ENCODE results near the gene SLC2A4RG. TPM values are rescaled to one million over a fixed set of nuclear protein-coding genes. Genes with fewer than 3 reads are reported as not detected.

The SLC2A4RG gene
- total and polyA plus RNA-seq, 2 experiments from 2014 or later: 46.6 to 177 TPM

- no peak overlapping the region for H3K27ac ChIP-seq
- TF ChIP-seq CTCF (IDR thresholded peaks at IDR 0.05; ENCODE audit: low read depth, low read length): no peak
- no peak overlapping the region for H3K4me3 ChIP-seq
- no peaks in the 10 kb centered on the region for H3K27me3 ChIP-seq
- DNase-seq (ENCODE audit: low read depth in 1 of 2, low spot score in 1 of 2): no peak
- peaks cover 8% of the 10 kb centered on the region for H3K36me3 ChIP-seq
- H3K9me3 ChIP-seq (ENCODE audit: low read depth): no peaks in the 10 kb centered on the region
- peaks cover 10% of the 10 kb centered on the region for H3K4me1 ChIP-seq (ENCODE audit: low read depth)
Observed at GRCh38 chr20:63733579-63734081, 5.9 kb upstream of the SLC2A4RG start.

- Histone ChIP-seq H3K4me1 (ENCODE audit: low read depth) (peaks cover 12% of the 10 kb centered on the region), H3K36me3 (peaks cover 8% of the 10 kb centered on the region), H3K4me3 (no peak overlapping the region), H3K27ac (no peak overlapping the region), H3K27me3 (no peaks in the 10 kb centered on the region), H3K9me3 (ENCODE audit: low read depth) (no peaks in the 10 kb centered on the region)
- TF ChIP-seq CTCF (IDR thresholded peaks at IDR 0.05; ENCODE audit: low read depth, low read length): no peak
- no peak for DNase-seq (ENCODE audit: low read depth in 1 of 2, low spot score in 1 of 2)
Observed at GRCh38 chr20:63734111-63734945, 5.2 kb upstream of the SLC2A4RG start.

- no peaks in the 10 kb centered on the region for H3K27me3 ChIP-seq
- peaks cover 12% of the 10 kb centered on the region for H3K4me1 ChIP-seq (ENCODE audit: low read depth)
- H3K4me3 ChIP-seq: no peak overlapping the region
- no peaks in the 10 kb centered on the region for H3K9me3 ChIP-seq (ENCODE audit: low read depth)
- H3K36me3 ChIP-seq: peaks cover 8% of the 10 kb centered on the region
- TF ChIP-seq CTCF (IDR thresholded peaks at IDR 0.05; ENCODE audit: low read depth, low read length): no peak
- no peak overlapping the region for H3K27ac ChIP-seq
- DNase-seq (ENCODE audit: low read depth in 1 of 2, low spot score in 1 of 2): no peak
Observed at GRCh38 chr20:63734946-63735858, 4.4 kb upstream of the SLC2A4RG start.

- peaks cover 12% of the 10 kb centered on the region for H3K4me1 ChIP-seq (ENCODE audit: low read depth)
- no peaks in the 10 kb centered on the region for H3K9me3 ChIP-seq (ENCODE audit: low read depth)
- DNase-seq (ENCODE audit: low read depth in 1 of 2, low spot score in 1 of 2): no peak
- H3K4me3 ChIP-seq: no peak within 1 kb of the TSS
- peaks cover 8% of the 10 kb centered on the region for H3K36me3 ChIP-seq
- no peak for TF ChIP-seq CTCF (IDR thresholded peaks at IDR 0.05; ENCODE audit: low read depth, low read length)
- H3K27me3 ChIP-seq: no peaks in the 10 kb centered on the region
- no peak within 1 kb of the TSS for H3K27ac ChIP-seq
Observed at GRCh38 chr20:63735859-63736718, 3.5 kb upstream of the SLC2A4RG start, which contains the start of gene LIME1. TSS of gene LIME1 (plus strand) at chr20:63736664. CDS start at chr20:63737550, 886 bp downstream.

All from cardiac muscle cell (in vitro differentiated cells and primary cell).